ENCODE results near the gene TBKBP1. TPM values are rescaled to one million over a fixed set of nuclear protein-coding genes. Genes with fewer than 3 reads are reported as not detected.

TBKBP1 gene
- total RNA-seq, 4 donors from 2014 or later: 1.8 to 6.4 (median 4.4) TPM

- Histone ChIP-seq H3K27me3 (no peaks in the 10 kb centered on the region), H3K4me3 (no peak overlapping the region), H3K4me1 (peaks cover 0 to 14% (median 4%) of the 10 kb centered on the region in 4 donors), H3K36me3 (peaks cover 0 to 79% (median 38%) of the 10 kb centered on the region in 4 donors), H3K9me3 (no peaks in the 10 kb centered on the region), H3K27ac (no peak overlapping the region)
- TF ChIP-seq POLR2AphosphoS5 (IDR thresholded peaks at IDR 0.05) (no peak), POLR2A (IDR thresholded peaks at IDR 0.05) (no peak), CTCF (IDR thresholded peaks at IDR 0.05) (no peak), EP300 (IDR thresholded peaks at IDR 0.05; ENCODE audit: low read depth) (no peak)
- intact Hi-C loops (cut with DNase I; ENCODE audit: low total_unique reads): no loop called here
- no peak for DNase-seq
- in situ Hi-C loops (cut with MboI; ENCODE audit: low pct_ligation_motif_present in 1 of 4, low pct_unique_long_range_greater_than_20kb in 1 of 4, low sequenced_read_pairs in 3 of 4): no loop called here
Measured at GRCh38 chr17:47664624-47664941, 29.4 kb upstream of the TBKBP1 start.

GRCh38 chr17:47665655-47666054 is 28.3 kb upstream of the TBKBP1 start:
- in situ Hi-C loops (cut with MboI; ENCODE audit: low pct_ligation_motif_present in 1 of 4, low pct_unique_long_range_greater_than_20kb in 1 of 4, low sequenced_read_pairs in 3 of 4) (no loop called here), intact Hi-C loops (cut with DNase I; ENCODE audit: low total_unique reads) (no loop called here)
- no peaks in the 10 kb centered on the region for H3K27me3 ChIP-seq
- no peaks in the 10 kb centered on the region for H3K9me3 ChIP-seq
- no peak overlapping the region for H3K4me3 ChIP-seq
- peaks cover 0 to 4% (median 0%) of the 10 kb centered on the region in 4 donors for H3K4me1 ChIP-seq
- WGBS, 2 donors (ENCODE audit: low coverage in 1 of 2): 75 to 77% methylated on average over 3 of the region's 3 CpGs
- no peak for TF ChIP-seq CTCF (IDR thresholded peaks at IDR 0.05)
- TF ChIP-seq EP300 (IDR thresholded peaks at IDR 0.05; ENCODE audit: low read depth): no peak
- no peak for TF ChIP-seq POLR2AphosphoS5 (IDR thresholded peaks at IDR 0.05)
- TF ChIP-seq POLR2A (IDR thresholded peaks at IDR 0.05): no peak
- peaks cover 0 to 83% (median 45%) of the 10 kb centered on the region in 4 donors for H3K36me3 ChIP-seq
- DNase-seq: no peak
- H3K27ac ChIP-seq: no peak overlapping the region

DNA sequence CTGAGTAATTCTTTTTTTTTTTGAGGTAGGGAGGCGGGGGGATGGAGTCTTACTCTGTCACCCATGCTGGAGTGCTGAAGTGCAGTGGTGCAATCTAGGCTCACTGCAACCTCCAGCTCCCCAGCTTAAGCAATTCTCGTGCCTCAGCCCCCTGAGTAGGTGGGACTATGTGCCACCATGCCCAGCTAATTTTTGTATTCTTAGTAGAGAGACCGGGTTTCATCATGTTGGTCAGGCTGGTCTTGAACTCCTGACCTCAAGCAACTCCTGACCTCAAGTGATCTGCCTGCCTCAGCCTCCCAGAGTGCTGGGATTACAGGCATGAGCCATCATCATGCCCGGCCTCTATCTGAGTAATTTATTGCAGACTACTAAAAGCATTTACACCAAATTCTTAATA is 24.9 kb upstream of the TBKBP1 start:
- H3K27me3 ChIP-seq: no peaks in the 10 kb centered on the region
- TF ChIP-seq POLR2A (IDR thresholded peaks at IDR 0.05): no peak
- no peak for TF ChIP-seq CTCF (IDR thresholded peaks at IDR 0.05)
- TF ChIP-seq POLR2AphosphoS5 (IDR thresholded peaks at IDR 0.05): no peak
- TF ChIP-seq EP300 (IDR thresholded peaks at IDR 0.05; ENCODE audit: low read depth): no peak
- 92 to 93% methylated on average over 2 to 4 of the region's 4 CpGs for WGBS, 2 donors (ENCODE audit: low coverage in 1 of 2)
- intact Hi-C loops (cut with DNase I; ENCODE audit: low total_unique reads) (no loop called here), in situ Hi-C loops (cut with MboI; ENCODE audit: low pct_ligation_motif_present in 1 of 4, low pct_unique_long_range_greater_than_20kb in 1 of 4, low sequenced_read_pairs in 3 of 4) (no loop called here)
- no peak for DNase-seq
- H3K4me1 ChIP-seq: no peaks in the 10 kb centered on the region
- no peaks in the 10 kb centered on the region for H3K9me3 ChIP-seq
- H3K27ac ChIP-seq: no peak overlapping the region
- H3K4me3 ChIP-seq: no peak overlapping the region
- peaks cover 0 to 93% (median 48%) of the 10 kb centered on the region in 4 donors for H3K36me3 ChIP-seq

GRCh38 chr17:47670064-47670463 is 23.9 kb upstream of the TBKBP1 start:
- DNase-seq: no peak
- no peak overlapping the region for H3K4me3 ChIP-seq
- intact Hi-C loops (cut with DNase I; ENCODE audit: low total_unique reads): no loop called here
- in situ Hi-C loops (cut with MboI; ENCODE audit: low pct_ligation_motif_present in 1 of 4, low pct_unique_long_range_greater_than_20kb in 1 of 4, low sequenced_read_pairs in 3 of 4): no loop called here
- H3K27ac ChIP-seq: no peak overlapping the region
- H3K4me1 ChIP-seq: no peaks in the 10 kb centered on the region
- H3K27me3 ChIP-seq: no peaks in the 10 kb centered on the region
- no peaks in the 10 kb centered on the region for H3K9me3 ChIP-seq
- WGBS, 2 donors (ENCODE audit: low coverage in 1 of 2): 0 to 28% methylated on average over 1 of the region's 1 CpG
- TF ChIP-seq EP300 (IDR thresholded peaks at IDR 0.05; ENCODE audit: low read depth) (no peak), CTCF (IDR thresholded peaks at IDR 0.05) (no peak), POLR2AphosphoS5 (IDR thresholded peaks at IDR 0.05) (no peak), POLR2A (IDR thresholded peaks at IDR 0.05) (no peak)
- H3K36me3 ChIP-seq: peaks cover 0 to 97% (median 52%) of the 10 kb centered on the region in 4 donors

All from transverse colon (tissue), 4 donors.